MM.1S (cell line): ENCODE measurements around the gene FBXW5.

Source experiments
- EZH2 ChIP-seq: fragments of 300-600 bp; sonication (generic); optimal IDR thresholded peaks from 2 replicates; pipeline ENCODE3; 2017; ENCODE audit warnings: low read depth, mild to moderate bottlenecking, antibody characterized with exemption, low read length, mixed read lengths
- EZH2phosphoT487 ChIP-seq: fragments of 300-600 bp; sonication (generic); IDR thresholded peaks from 2 replicates; pipeline ENCODE4 v1.6.1; 2018; ENCODE audit warnings: antibody characterized with exemption, low read length
- TF ChIP-seq, protein P1 (sequence below): fragments of 300-600 bp; sonication (generic); IDR thresholded peaks from 2 replicates; pipeline ENCODE4 v1.5.1; 2016; ENCODE audit warnings: antibody characterized with exemption, low read length, mixed read lengths

DNA sequence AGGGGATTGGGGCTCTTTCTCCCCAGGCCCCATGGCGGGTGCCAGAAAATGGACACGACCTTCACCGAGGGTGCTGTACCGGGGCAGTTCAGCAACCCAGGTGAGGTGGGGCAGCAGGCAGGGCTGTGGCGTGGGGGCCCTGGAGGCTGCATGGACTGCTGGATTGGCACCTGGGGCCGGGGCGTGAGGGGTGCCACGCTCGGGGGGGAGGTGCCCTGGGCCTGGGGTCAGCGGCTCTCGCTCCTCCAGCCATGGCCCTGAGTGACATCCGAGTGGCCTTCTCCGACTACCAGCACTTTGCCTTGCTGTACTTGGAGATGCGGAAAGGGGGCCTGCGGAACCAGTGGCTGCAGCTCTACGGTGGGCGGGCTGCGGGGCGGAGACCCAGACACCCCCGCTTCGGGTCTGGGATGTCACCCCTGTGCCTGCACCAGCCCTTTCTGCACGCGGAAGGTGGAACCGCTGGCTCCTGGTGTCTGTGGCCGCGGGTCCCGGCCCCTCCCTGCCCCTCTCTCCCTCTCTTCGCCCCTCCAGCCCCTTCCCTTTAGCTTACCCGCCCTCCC, 40.0 kb upstream of the FBXW5 start:
- TF ChIP-seq, protein P1, sequence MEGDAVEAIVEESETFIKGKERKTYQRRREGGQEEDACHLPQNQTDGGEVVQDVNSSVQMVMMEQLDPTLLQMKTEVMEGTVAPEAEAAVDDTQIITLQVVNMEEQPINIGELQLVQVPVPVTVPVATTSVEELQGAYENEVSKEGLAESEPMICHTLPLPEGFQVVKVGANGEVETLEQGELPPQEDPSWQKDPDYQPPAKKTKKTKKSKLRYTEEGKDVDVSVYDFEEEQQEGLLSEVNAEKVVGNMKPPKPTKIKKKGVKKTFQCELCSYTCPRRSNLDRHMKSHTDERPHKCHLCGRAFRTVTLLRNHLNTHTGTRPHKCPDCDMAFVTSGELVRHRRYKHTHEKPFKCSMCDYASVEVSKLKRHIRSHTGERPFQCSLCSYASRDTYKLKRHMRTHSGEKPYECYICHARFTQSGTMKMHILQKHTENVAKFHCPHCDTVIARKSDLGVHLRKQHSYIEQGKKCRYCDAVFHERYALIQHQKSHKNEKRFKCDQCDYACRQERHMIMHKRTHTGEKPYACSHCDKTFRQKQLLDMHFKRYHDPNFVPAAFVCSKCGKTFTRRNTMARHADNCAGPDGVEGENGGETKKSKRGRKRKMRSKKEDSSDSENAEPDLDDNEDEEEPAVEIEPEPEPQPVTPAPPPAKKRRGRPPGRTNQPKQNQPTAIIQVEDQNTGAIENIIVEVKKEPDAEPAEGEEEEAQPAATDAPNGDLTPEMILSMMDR, result no peak
- TF ChIP-seq EZH2 (no peak), EZH2phosphoT487 (no peak)
